ENCODE data around the gene ADGRL1. TPM values are rescaled to one million over a fixed set of nuclear protein-coding genes. Genes with fewer than 3 reads are reported as not detected.
"Not testable (repeated sequence)": the region's sequence is repeated elsewhere in the genome, so short reads cannot be mapped to it uniquely, and the experiment has no call there.

Gene ADGRL1
- total RNA-seq, 4 donors from 2014 or later, result 45.9 to 55.4 (median 48.7) TPM

DNA sequence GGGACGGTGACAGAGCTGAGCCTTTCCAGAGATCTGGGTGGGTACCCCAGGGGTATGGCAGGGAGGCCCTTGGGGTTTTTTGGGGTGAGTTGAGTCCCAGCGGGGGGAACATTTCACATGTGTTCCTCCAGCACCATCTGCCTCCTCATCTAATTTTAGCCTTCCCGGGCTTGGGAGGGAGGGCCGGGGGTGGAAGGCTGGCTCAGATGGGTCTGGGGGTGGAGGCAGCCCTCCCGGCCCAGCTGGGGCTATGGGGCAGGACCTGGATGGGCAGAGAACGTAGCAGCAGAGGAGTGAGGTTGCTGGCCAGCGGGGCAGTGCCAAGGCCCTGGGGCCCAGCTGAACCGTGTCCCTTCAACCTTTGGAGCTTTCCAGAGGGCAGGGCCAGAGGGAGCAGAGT, 23.5 kb downstream of the ADGRL1 start:
- no peaks in the 10 kb centered on the region for H3K27me3 ChIP-seq
- H3K4me3 ChIP-seq, result no peak overlapping the region
- TF ChIP-seq POLR2A (IDR thresholded peaks at IDR 0.05), result no peak
- TF ChIP-seq, protein P1, sequence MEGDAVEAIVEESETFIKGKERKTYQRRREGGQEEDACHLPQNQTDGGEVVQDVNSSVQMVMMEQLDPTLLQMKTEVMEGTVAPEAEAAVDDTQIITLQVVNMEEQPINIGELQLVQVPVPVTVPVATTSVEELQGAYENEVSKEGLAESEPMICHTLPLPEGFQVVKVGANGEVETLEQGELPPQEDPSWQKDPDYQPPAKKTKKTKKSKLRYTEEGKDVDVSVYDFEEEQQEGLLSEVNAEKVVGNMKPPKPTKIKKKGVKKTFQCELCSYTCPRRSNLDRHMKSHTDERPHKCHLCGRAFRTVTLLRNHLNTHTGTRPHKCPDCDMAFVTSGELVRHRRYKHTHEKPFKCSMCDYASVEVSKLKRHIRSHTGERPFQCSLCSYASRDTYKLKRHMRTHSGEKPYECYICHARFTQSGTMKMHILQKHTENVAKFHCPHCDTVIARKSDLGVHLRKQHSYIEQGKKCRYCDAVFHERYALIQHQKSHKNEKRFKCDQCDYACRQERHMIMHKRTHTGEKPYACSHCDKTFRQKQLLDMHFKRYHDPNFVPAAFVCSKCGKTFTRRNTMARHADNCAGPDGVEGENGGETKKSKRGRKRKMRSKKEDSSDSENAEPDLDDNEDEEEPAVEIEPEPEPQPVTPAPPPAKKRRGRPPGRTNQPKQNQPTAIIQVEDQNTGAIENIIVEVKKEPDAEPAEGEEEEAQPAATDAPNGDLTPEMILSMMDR (IDR thresholded peaks at IDR 0.05), result no peak
- no peak for TF ChIP-seq POLR2AphosphoS5 (IDR thresholded peaks at IDR 0.05)
- TF ChIP-seq EP300 (IDR thresholded peaks at IDR 0.05; ENCODE audit: low read depth), result no peak
- intact Hi-C loops (cut with DNase I; ENCODE audit: low total_unique reads), result no loop called here
- WGBS, 2 donors (ENCODE audit: low coverage in 1 of 2), result 84% methylated on average over 6 of the region's 8 CpGs; no CpG with 5 or more reads in 1 of the 2 donors
- peaks cover 0 to 1% (median 0%) of the 10 kb centered on the region in 4 donors for H3K4me1 ChIP-seq
- no peak for DNase-seq
- H3K27ac ChIP-seq, result no peak overlapping the region
- H3K9me3 ChIP-seq, result no peaks in the 10 kb centered on the region
- in situ Hi-C loops (cut with MboI; ENCODE audit: low pct_ligation_motif_present in 1 of 4, low pct_unique_long_range_greater_than_20kb in 1 of 4, low sequenced_read_pairs in 3 of 4), result loop anchor here in 2 of 4 donors (25.0 kb wide), 2 partner anchors 155 to 280 kb away; no protein-coding TSS in a partner anchor
- no peaks in the 10 kb centered on the region for H3K36me3 ChIP-seq

DNA sequence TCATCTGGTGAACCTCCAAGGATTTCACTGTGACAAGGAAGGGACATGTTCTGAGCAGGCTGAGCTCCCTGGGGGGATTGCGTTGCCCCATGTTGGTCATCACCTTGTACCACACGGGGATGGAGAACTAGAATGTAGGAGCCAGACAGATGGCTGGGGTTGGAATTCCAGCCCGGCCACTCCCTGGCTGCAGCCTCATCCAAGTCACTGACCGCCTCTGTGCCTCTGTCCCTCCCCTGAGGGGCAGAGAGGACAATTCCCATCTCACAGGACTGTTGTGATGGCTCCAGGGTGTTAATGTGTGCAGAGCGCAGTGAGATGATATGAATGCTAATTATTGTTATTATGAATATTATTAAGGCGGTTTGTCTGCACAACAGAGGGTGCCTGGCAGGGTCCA, 24.1 kb downstream of the ADGRL1 start:
- H3K4me1 ChIP-seq, result no peaks in the 10 kb centered on the region
- H3K27me3 ChIP-seq, result no peaks in the 10 kb centered on the region
- H3K9me3 ChIP-seq, result no peaks in the 10 kb centered on the region
- no peak overlapping the region for H3K4me3 ChIP-seq
- intact Hi-C loops (cut with DNase I; ENCODE audit: low total_unique reads) (no loop called here), in situ Hi-C loops (cut with MboI; ENCODE audit: low pct_ligation_motif_present in 1 of 4, low pct_unique_long_range_greater_than_20kb in 1 of 4, low sequenced_read_pairs in 3 of 4) (loop anchor here in 2 of 4 donors (25.0 kb wide), 2 partner anchors 155 to 280 kb away; no protein-coding TSS in a partner anchor)
- 86% methylated on average over 6 of the region's 6 CpGs; no CpG with 5 or more reads in 1 of the 2 donors for WGBS, 2 donors (ENCODE audit: low coverage in 1 of 2)
- DNase-seq, result no peak
- TF ChIP-seq EP300 (IDR thresholded peaks at IDR 0.05; ENCODE audit: low read depth), result no peak
- H3K36me3 ChIP-seq, result no peaks in the 10 kb centered on the region
- H3K27ac ChIP-seq, result no peak overlapping the region

DNA sequence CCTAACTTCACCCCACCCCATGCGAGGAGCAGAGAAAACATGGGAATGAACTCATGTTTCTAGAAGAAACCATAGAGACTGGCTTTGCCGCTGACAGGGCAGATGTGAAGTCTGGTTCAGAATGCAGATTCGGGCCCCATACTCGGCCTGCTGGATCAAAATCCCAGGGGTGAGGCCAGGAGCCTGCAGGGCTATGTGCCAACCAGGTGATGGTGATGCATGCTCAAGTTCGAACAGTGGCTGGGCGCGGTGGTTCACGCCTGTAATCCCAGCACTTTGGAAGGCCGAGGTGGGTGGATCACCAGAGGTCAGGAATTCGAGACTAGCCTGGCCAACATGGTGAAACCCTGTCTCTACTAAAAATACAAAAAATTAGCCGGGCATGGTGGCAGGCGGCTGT, 24.8 kb downstream of the ADGRL1 start:
- intact Hi-C loops (cut with DNase I; ENCODE audit: low total_unique reads); H3K9me3 ChIP-seq; H3K27ac ChIP-seq; H3K36me3 ChIP-seq; H3K27me3 ChIP-seq; H3K4me3 ChIP-seq; H3K4me1 ChIP-seq: not testable (repeated sequence)
- in situ Hi-C loops (cut with MboI; ENCODE audit: low pct_ligation_motif_present in 1 of 4, low pct_unique_long_range_greater_than_20kb in 1 of 4, low sequenced_read_pairs in 3 of 4), result loop anchor here in 2 of 4 donors (25.0 kb wide), 2 partner anchors 156 to 281 kb away; no protein-coding TSS in a partner anchor
- DNase-seq, result peak; percentile 24
- 84 to 94% methylated on average over 2 to 12 of the region's 12 CpGs for WGBS, 2 donors (ENCODE audit: low coverage in 1 of 2)

DNA sequence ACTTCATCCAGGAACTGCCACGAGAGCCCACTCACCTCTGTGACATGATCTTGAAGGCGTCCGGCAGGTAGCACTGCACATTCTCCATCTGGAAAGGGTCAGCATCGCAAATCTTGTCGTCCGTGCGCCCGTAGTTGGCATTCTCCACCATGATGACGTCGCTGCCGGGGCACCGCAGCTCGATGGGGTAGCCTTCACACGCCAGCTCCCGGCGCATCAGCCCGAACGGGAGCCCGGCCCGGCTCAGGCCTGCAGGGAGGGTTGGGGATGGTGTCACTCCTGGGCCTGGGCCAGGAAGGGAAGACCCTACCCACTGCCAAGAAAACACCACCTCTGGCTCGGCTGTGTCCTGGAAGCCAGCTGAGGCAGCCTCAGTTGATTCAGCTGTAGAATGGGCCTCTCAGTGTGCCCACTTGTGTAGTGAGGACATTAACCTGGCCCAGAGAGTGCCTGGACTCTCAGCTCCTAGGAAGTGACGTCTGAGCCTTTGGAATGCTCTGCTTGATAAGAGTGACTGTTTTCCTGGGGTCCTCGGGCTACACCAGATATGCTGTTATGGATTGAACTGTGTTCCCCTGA, 28.4 kb downstream of the ADGRL1 start:
- intact Hi-C loops (cut with DNase I; ENCODE audit: low total_unique reads) (no loop called here), in situ Hi-C loops (cut with MboI; ENCODE audit: low pct_ligation_motif_present in 1 of 4, low pct_unique_long_range_greater_than_20kb in 1 of 4, low sequenced_read_pairs in 3 of 4) (loop anchor here in 2 of 4 donors (25.0 kb wide), 2 partner anchors 160 to 285 kb away; no protein-coding TSS in a partner anchor)
- Histone ChIP-seq H3K36me3 (no peaks in the 10 kb centered on the region), H3K27me3 (no peaks in the 10 kb centered on the region), H3K4me3 (no peak overlapping the region), H3K27ac (no peak overlapping the region), H3K4me1 (no peaks in the 10 kb centered on the region), H3K9me3 (no peaks in the 10 kb centered on the region)
- WGBS, 2 donors (ENCODE audit: low coverage in 1 of 2), result 92% methylated on average over 23 of the region's 23 CpGs; no CpG with 5 or more reads in 1 of the 2 donors
- DNase-seq, result no peak
- TF ChIP-seq, protein P1 (IDR thresholded peaks at IDR 0.05), result no peak
- no peak for TF ChIP-seq EP300 (IDR thresholded peaks at IDR 0.05; ENCODE audit: low read depth)
- TF ChIP-seq POLR2AphosphoS5 (IDR thresholded peaks at IDR 0.05), result no peak
- no peak for TF ChIP-seq POLR2A (IDR thresholded peaks at IDR 0.05)

DNA sequence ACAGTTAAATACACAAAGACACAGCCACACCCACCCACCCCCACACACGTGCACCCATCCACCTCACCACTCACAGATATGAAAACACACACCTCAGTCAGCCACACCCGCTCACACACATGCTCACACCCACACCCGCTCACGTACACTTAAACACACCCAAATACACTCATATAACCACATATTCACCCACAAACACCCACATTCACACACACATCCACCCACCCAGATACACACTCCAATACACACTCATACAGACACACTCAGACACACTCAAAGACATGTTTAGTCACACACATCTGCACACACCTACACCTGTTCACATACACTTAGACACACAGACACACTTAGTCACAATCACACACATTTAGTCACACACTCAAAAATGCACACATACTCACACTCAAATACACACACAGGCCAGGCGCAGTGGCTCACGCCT, 30.6 kb downstream of the ADGRL1 start:
- H3K4me3 ChIP-seq, result no peak overlapping the region
- DNase-seq, result no peak
- TF ChIP-seq, protein P1 (IDR thresholded peaks at IDR 0.05), result no peak
- no peak for TF ChIP-seq POLR2A (IDR thresholded peaks at IDR 0.05)
- no peaks in the 10 kb centered on the region for H3K27me3 ChIP-seq
- 67 to 71% methylated on average over 3 to 6 of the region's 6 CpGs for WGBS, 2 donors (ENCODE audit: low coverage in 1 of 2)
- no peak overlapping the region for H3K27ac ChIP-seq
- in situ Hi-C loops (cut with MboI; ENCODE audit: low pct_ligation_motif_present in 1 of 4, low pct_unique_long_range_greater_than_20kb in 1 of 4, low sequenced_read_pairs in 3 of 4), result loop anchor here in 2 of 4 donors (25.0 kb wide), 2 partner anchors 162 to 287 kb away; no protein-coding TSS in a partner anchor
- H3K36me3 ChIP-seq, result no peaks in the 10 kb centered on the region
- H3K4me1 ChIP-seq, result no peaks in the 10 kb centered on the region
- intact Hi-C loops (cut with DNase I; ENCODE audit: low total_unique reads), result no loop called here
- no peaks in the 10 kb centered on the region for H3K9me3 ChIP-seq
